Suprapubic skin (tissue), 4 donors: ENCODE data around the gene PIAS1. TPM values are rescaled to one million over a fixed set of nuclear protein-coding genes. Genes with fewer than 3 reads are reported as not detected.
"Not testable (repeated sequence)": the region's sequence is repeated elsewhere in the genome, so short reads cannot be mapped to it uniquely, and the experiment has no call there.

Source experiments
- DNase-seq, 2 donors: peaks; one replicate each; pipeline ENCODE4 v3.0.0-alpha.2; 2019; ENCODE audit warnings: low spot score in 2 of 2
- H3K27ac ChIP-seq: fragments of 200-600 bp; sonication (generic); one replicate; pipeline ENCODE4 v1.5.1; 2019
- H3K27me3 ChIP-seq: fragments of 200-600 bp; sonication (generic); one replicate; pipeline ENCODE4 v1.5.1; 2019
- H3K36me3 ChIP-seq: fragments of 200-600 bp; sonication (generic); one replicate; pipeline ENCODE4 v1.5.1; 2019
- H3K4me1 ChIP-seq: fragments of 200-600 bp; sonication (generic); one replicate; pipeline ENCODE4 v1.5.1; 2019
- H3K4me3 ChIP-seq: fragments of 200-600 bp; sonication (generic); one replicate; pipeline ENCODE4 v1.5.1; 2019; ENCODE audit warnings: mild to moderate bottlenecking
- H3K9me3 ChIP-seq: fragments of 200-600 bp; sonication (generic); one replicate; pipeline ENCODE4 v1.5.1; 2019
- EP300 ChIP-seq: sonication (generic); formaldehyde crosslinking; IDR thresholded peaks from one replicate; pipeline ENCODE4 v1.6.1; 2017; ENCODE audit warnings: antibody characterized with exemption
- POLR2A ChIP-seq, 2 donors: fragments of 450-650 bp; IDR thresholded peaks; one replicate each; pipeline ENCODE4 v1.6.1; 2017; ENCODE audit warnings: antibody characterized with exemption in 2 of 2, mild to moderate bottlenecking in 2 of 2, moderate library complexity in 2 of 2
- POLR2AphosphoS5 ChIP-seq, 3 donors: sonication (generic); formaldehyde crosslinking; IDR thresholded peaks; one replicate each; pipeline ENCODE4 v1.6.1; 2017; ENCODE audit warnings: antibody characterized with exemption in 3 of 3
- WGBS: methylation state at CpG from one replicate; pipeline ENCODE4 v1.1.5; 2018; 5-methylcytosine and 5-hydroxymethylcytosine counted together
- total RNA-seq, 4 donors: library from RNA; depleted of rRNA; stranded (reverse); fragments of >200 nt; gene quantifications; one replicate each; pipeline ENCODE4 v1.1.0, GENCODE V29; 2016
- TF ChIP-seq, protein P1 (sequence below), 2 donors: fragments of 200-600 bp in 1 of 2; fragments of 450-650 bp in 1 of 2; sonication (generic) in 1 of 2; IDR thresholded peaks; one replicate each; pipeline ENCODE4 v1.5.1; 2016 to 2019; ENCODE audit warnings: antibody characterized with exemption in 2 of 2, mild to moderate bottlenecking in 1 of 2, moderate library complexity in 1 of 2

The PIAS1 gene
- total RNA-seq, 4 donors from 2014 or later: 43.7 to 71.5 (median 52.5) TPM

DNA sequence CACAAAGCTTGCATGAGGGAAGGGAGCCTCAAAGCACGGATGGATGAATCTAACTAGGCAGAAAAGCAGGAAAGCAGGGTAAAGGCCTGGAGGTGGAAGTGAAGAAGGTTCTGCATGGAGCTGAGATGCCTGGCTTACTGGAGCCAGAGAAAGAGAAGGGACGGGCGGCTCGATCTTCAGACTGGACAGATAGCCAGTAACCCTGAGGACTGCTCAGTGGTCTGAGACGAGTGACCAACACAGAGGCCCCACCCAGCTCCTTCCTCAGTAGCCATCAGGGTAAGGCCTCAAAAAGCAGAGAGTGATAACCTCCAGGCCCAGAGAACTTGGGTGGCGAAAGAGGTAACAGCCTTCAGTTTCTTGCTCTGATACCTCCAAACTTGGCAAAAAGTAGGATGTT is 169.1 kb downstream of the PIAS1 start:
- Histone ChIP-seq H3K4me1 (peaks cover 7% of the 10 kb centered on the region), H3K27ac (no peak overlapping the region), H3K9me3 (no peaks in the 10 kb centered on the region), H3K36me3 (no peaks in the 10 kb centered on the region), H3K4me3 (no peak overlapping the region), H3K27me3 (no peaks in the 10 kb centered on the region)
- DNase-seq: peak; percentile 28 to 34
- WGBS: 91% methylated on average over 6 of the region's 6 CpGs
- TF ChIP-seq, protein P1, sequence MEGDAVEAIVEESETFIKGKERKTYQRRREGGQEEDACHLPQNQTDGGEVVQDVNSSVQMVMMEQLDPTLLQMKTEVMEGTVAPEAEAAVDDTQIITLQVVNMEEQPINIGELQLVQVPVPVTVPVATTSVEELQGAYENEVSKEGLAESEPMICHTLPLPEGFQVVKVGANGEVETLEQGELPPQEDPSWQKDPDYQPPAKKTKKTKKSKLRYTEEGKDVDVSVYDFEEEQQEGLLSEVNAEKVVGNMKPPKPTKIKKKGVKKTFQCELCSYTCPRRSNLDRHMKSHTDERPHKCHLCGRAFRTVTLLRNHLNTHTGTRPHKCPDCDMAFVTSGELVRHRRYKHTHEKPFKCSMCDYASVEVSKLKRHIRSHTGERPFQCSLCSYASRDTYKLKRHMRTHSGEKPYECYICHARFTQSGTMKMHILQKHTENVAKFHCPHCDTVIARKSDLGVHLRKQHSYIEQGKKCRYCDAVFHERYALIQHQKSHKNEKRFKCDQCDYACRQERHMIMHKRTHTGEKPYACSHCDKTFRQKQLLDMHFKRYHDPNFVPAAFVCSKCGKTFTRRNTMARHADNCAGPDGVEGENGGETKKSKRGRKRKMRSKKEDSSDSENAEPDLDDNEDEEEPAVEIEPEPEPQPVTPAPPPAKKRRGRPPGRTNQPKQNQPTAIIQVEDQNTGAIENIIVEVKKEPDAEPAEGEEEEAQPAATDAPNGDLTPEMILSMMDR (IDR thresholded peaks at IDR 0.05): no peak
- TF ChIP-seq POLR2A (IDR thresholded peaks at IDR 0.05) (no peak), POLR2AphosphoS5 (IDR thresholded peaks at IDR 0.05) (no peak), EP300 (no peak)

DNA sequence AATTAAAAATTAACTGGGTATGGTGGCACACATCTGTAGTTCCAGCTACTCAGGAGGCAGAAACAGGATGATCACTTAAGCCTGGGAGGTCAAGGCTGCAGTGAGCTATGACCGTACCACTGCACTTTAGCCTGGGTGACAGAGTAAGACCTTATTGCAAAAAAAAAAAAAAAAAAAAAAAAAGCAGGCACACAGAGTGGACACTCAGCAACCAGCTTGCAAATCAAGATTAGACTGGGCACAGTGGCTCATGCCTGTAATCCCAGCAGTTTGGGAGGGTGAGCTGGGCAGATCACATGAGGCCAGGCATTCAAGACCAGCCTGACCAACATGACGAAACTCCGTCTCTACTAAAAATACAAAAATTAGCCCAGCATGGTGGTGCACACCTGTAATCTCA is 170.0 kb downstream of the PIAS1 start:
- peak in 1 of 2 donors; percentile 11 for DNase-seq
- WGBS: 71% methylated on average over 3 of the region's 3 CpGs
- TF ChIP-seq POLR2AphosphoS5 (IDR thresholded peaks at IDR 0.05): no peak
- no peak for TF ChIP-seq POLR2A (IDR thresholded peaks at IDR 0.05)
- TF ChIP-seq, protein P1 (IDR thresholded peaks at IDR 0.05): no peak
- no peak for TF ChIP-seq EP300
- no peaks in the 10 kb centered on the region for H3K36me3 ChIP-seq
- H3K4me3 ChIP-seq: no peak overlapping the region
- no peaks in the 10 kb centered on the region for H3K27me3 ChIP-seq
- peaks cover 17% of the 10 kb centered on the region for H3K4me1 ChIP-seq
- H3K27ac ChIP-seq: no peak overlapping the region
- no peaks in the 10 kb centered on the region for H3K9me3 ChIP-seq

DNA sequence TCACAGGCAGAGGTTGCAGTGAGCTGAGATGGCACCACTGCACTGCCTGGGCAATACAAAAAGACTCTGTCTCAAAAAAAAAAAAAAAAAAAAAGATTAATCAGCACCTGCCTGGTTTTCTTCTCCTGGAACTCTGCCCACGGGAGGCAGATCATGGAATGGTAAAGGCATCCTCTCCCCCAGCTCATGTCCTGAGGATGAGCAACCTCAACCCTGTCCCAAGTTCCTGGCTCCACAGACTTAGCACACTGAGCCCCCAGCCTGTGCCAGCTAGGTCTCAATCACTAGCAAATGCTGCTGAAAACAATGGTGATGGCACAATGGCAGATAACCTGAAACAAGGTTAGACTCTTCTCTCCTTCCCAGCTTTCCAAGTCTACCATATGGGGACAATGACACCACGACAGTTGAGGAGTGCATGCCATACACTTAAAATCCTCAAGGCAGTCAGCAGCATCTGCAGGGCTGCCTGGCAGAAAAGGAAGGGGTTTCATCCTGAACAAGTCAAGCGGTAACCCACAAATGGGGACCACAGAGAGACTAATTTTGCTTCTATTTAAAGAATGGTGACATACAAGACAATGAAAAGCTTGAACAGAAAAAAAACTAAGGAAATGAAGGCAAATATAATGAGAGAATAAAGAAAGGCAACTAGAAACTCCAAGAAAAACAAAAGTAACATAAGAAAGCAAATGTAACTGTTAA is 170.6 kb downstream of the PIAS1 start:
- H3K9me3 ChIP-seq: no peaks in the 10 kb centered on the region
- WGBS: 85% methylated on average over 3 of the region's 3 CpGs
- H3K36me3 ChIP-seq: no peaks in the 10 kb centered on the region
- DNase-seq: peak; percentile 15 to 58
- no peak overlapping the region for H3K4me3 ChIP-seq
- TF ChIP-seq EP300 (no peak), POLR2A (IDR thresholded peaks at IDR 0.05) (no peak), POLR2AphosphoS5 (IDR thresholded peaks at IDR 0.05) (no peak)
- TF ChIP-seq, protein P1 (IDR thresholded peaks at IDR 0.05): no peak
- H3K27ac ChIP-seq: no peak overlapping the region
- H3K4me1 ChIP-seq: peaks cover 17% of the 10 kb centered on the region
- H3K27me3 ChIP-seq: no peaks in the 10 kb centered on the region

DNA sequence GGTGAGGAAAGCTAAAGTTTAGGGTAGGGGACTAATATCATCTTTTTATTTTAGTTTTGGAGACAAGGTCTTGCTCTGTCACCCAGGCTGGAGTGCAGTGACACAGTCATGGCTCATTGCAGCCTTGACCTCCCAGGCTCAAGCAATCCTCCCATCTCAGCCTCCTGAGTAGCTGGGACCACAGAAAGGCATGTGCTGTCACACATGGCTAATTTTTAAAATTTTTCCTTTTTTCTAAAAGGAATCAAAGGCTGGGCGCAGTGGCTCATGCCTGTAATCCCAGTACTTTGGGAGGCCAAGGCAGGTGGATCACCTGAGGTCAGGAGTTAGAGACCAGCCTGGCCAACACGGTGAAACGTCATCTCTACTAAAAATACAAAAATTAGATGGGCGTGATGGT is 171.3 kb downstream of the PIAS1 start:
- peak in 1 of 2 donors; percentile 13 for DNase-seq
- H3K36me3 ChIP-seq, H3K27ac ChIP-seq, H3K27me3 ChIP-seq, H3K4me3 ChIP-seq, H3K9me3 ChIP-seq: not testable (repeated sequence)
- peaks cover 23% of the 10 kb centered on the region for H3K4me1 ChIP-seq
- whole genome bisulfite sequencing: 94% methylated on average over 4 of the region's 4 CpGs

DNA sequence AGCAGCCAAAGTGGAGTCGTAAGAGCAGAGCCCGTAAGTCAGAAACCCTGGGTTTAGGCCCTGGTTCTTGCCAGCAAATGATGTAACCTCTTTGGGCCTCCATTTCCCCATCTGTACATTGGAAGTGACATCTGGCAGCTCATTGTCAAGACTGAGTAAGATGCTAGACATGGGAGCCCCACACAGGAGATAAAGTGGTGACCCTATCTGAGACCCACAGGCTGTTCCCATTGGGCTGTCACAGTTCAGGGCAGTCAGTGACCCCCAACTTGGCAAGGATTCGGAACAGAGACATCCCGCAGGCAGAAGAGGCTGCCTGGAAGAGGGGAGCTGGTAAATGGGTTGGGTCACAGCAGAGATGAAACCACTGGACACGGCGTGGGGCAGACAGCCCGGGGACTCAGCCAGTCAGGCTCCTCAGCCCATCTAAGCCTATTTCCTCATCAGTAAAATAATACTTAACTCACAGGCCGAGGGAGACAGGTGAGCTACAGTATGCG is 173.6 kb downstream of the PIAS1 start:
- no peaks in the 10 kb centered on the region for H3K36me3 ChIP-seq
- H3K27ac ChIP-seq: no peak overlapping the region
- peak overlapping the region; percentile 98 for H3K4me3 ChIP-seq
- H3K9me3 ChIP-seq: no peaks in the 10 kb centered on the region
- 88% methylated on average over 9 of the region's 9 CpGs for WGBS
- peak; percentile 41 to 46 for DNase-seq
- peaks cover 28% of the 10 kb centered on the region for H3K4me1 ChIP-seq
- H3K27me3 ChIP-seq: no peaks in the 10 kb centered on the region
- TF ChIP-seq POLR2A (IDR thresholded peaks at IDR 0.05) (no peak), EP300 (no peak), POLR2AphosphoS5 (IDR thresholded peaks at IDR 0.05) (no peak)
- TF ChIP-seq, protein P1 (IDR thresholded peaks at IDR 0.05): no peak
